Endothelial cell of umbilical vein (primary cell): Measurements from ENCODE around the gene CABCOCO1. TPM values are rescaled to one million over a fixed set of nuclear protein-coding genes. Genes with fewer than 3 reads are reported as not detected.

Experiments
- BruUV-seq: library from RNA; stranded (reverse); fragments of 400-500 nt; replicated peaks from 2 replicates; lab custom pipeline; 2021; lab: Mats Ljungman, UMichigan
- CTCF ChIA-PET: fragments of 300-600, 350-600 bp; sonication (Branson Sonifier 250); formaldehyde crosslinking; loops from one replicate; lab custom pipeline; 2021; ENCODE audit warnings: antibody characterized with exemption, inconsistent platforms; lab: Charles Lee
- POLR2A ChIA-PET: fragments of 300-600, 350-600 bp; sonication (Branson Sonifier 250); formaldehyde crosslinking; loops from one replicate; lab custom pipeline; 2021; ENCODE audit warnings: antibody characterized with exemption, inconsistent platforms; lab: Charles Lee
- DNase-seq: peaks from one replicate; pipeline ENCODE4 v3.0.0-alpha.2; 2011; ENCODE audit warnings: low read depth, low spot score
- FAIRE-seq: peaks from 2 replicates; lab custom pipeline; 2011; peaks lifted over from hg19 to GRCh38; lab: Jason Lieb, UNC
- H2AFZ ChIP-seq: 2 replicates; pipeline ENCODE4 v1.6.0; 2012; ENCODE audit warnings: low read depth, low read length, control low read depth, inconsistent platforms
- H3K27ac ChIP-seq: 2 replicates; pipeline ENCODE4 v1.5.1; 2011; ENCODE audit warnings: low read depth, mild to moderate bottlenecking, control low read depth, low read length, moderate library complexity; ENCODE audit not compliant: insufficient read depth
- H3K27me3 ChIP-seq, 2 experiments: 2 replicates each; pipeline versions ENCODE4 v1.6.0 to v1.6.1; 2011; ENCODE audit warnings: low read length in 2 of 2, mixed read lengths in 1 of 2; ENCODE audit not compliant: control insufficient read depth in 2 of 2, insufficient read depth in 2 of 2
- H3K36me3 ChIP-seq, 2 experiments: 2 replicates in 1 of 2; 3 replicates in 1 of 2; pipeline ENCODE4 v1.5.1; 2011; ENCODE audit warnings: low read length in 2 of 2, mild to moderate bottlenecking in 1 of 2, moderate library complexity in 1 of 2; ENCODE audit not compliant: control insufficient read depth in 2 of 2, insufficient read depth in 2 of 2; ENCODE audit errors: extremely low read depth in 1 of 2
- H3K4me1 ChIP-seq: 3 replicates; pipeline ENCODE4 v1.5.1; 2011; ENCODE audit warnings: mild to moderate bottlenecking, low read length; ENCODE audit not compliant: control insufficient read depth, insufficient read depth; ENCODE audit errors: extremely low read depth
- H3K4me2 ChIP-seq: 2 replicates; pipeline ENCODE4 v1.6.1; 2011; ENCODE audit warnings: low read length, control low read depth, mixed read lengths; ENCODE audit not compliant: insufficient read depth
- H3K4me3 ChIP-seq, 3 experiments: fragments of 200-600 bp in 1 of 3; sonication (generic), shearing (Covaris generic) in 1 of 3; replicated peaks in 1 of 3; 2 replicates each; pipeline ENCODE4 v1.5.1; 2011 to 2016; ENCODE audit warnings: control low read depth in 3 of 3, low read length in 3 of 3, mild to moderate bottlenecking in 2 of 3, inconsistent platforms in 1 of 3, low read depth in 1 of 3, moderate library complexity in 1 of 3; ENCODE audit not compliant: insufficient read depth in 1 of 3
- H3K79me2 ChIP-seq: 2 replicates; pipeline ENCODE4 v1.6.0; 2012; ENCODE audit warnings: low read length, inconsistent platforms; ENCODE audit not compliant: control insufficient read depth, insufficient read depth
- H3K9ac ChIP-seq: replicated peaks from 2 replicates; pipeline ENCODE3; 2011; ENCODE audit warnings: low read length, control low read depth; ENCODE audit not compliant: insufficient read depth; ENCODE audit errors: extremely low read depth
- H3K9me1 ChIP-seq: replicated peaks from 3 replicates; pipeline ENCODE4 v1.6.0; 2011; ENCODE audit warnings: mild to moderate bottlenecking, low read length; ENCODE audit not compliant: control insufficient read depth, insufficient read depth; ENCODE audit errors: extremely low read depth
- H3K9me3 ChIP-seq: replicated peaks from 2 replicates; pipeline ENCODE4 v1.5.1; 2012; ENCODE audit warnings: low read length, inconsistent platforms; ENCODE audit not compliant: control insufficient read depth, insufficient read depth
- H4K20me1 ChIP-seq: replicated peaks from 2 replicates; pipeline ENCODE3; 2011; ENCODE audit warnings: mild to moderate bottlenecking, low read length; ENCODE audit not compliant: control insufficient read depth, insufficient read depth; ENCODE audit errors: extremely low read depth
- EZH2 ChIP-seq: IDR thresholded peaks from 2 replicates; pipeline ENCODE4 v1.6.1; 2012; ENCODE audit warnings: borderline replicate concordance, low read depth, mild to moderate bottlenecking, moderate library complexity, low read length, inconsistent platforms; ENCODE audit not compliant: severe bottlenecking
- FOS ChIP-seq: IDR thresholded peaks from 2 replicates; pipeline ENCODE4 v1.6.1; 2011; ENCODE audit warnings: mild to moderate bottlenecking, low read length, moderate library complexity, borderline replicate concordance; ENCODE audit not compliant: insufficient read depth
- GATA2 ChIP-seq: IDR thresholded peaks from 2 replicates; pipeline ENCODE4 v1.7.0; 2011; ENCODE audit warnings: low read depth, mild to moderate bottlenecking, moderate library complexity, mixed read lengths, low read length; ENCODE audit not compliant: insufficient read length, insufficient read depth
- JUN ChIP-seq: IDR thresholded peaks from 2 replicates; pipeline ENCODE4 v1.6.1; 2011; ENCODE audit warnings: borderline replicate concordance, low read depth; ENCODE audit not compliant: insufficient read length, insufficient read depth
- MYC ChIP-seq: IDR thresholded peaks from one replicate; pipeline ENCODE4 v1.6.1; 2011; ENCODE audit warnings: mild to moderate bottlenecking, low read depth, low read length
- POLR2A ChIP-seq: IDR thresholded peaks from 2 replicates; pipeline ENCODE4 v1.6.1; 2012; ENCODE audit warnings: low read depth, mild to moderate bottlenecking, control low read depth, low read length
- POLR2AphosphoS5 ChIP-seq: IDR thresholded peaks from 2 replicates; pipeline ENCODE4 v1.6.1; 2012; ENCODE audit warnings: low read depth, mild to moderate bottlenecking, control low read depth, low read length, moderate library complexity; ENCODE audit not compliant: insufficient read depth
- dilution Hi-C: fragments of 300-500 bp; cut with MboI; formaldehyde crosslinking; loops from one replicate; pipeline ENCODE4 v1.15.0; 2019; ENCODE audit warnings: low sequenced_read_pairs; ENCODE audit not compliant: extremely low pct_ligation_motif_present
- intact Hi-C: fragments of 100-400 bp; cut with micrococcal nuclease; formaldehyde crosslinking; loops from one replicate; pipeline ENCODE4 v1.10.0; 2022
- polyA plus RNA-seq, 4 experiments: library from polyadenylated mRNA; depleted of rRNA in 3 of 4; stranded (reverse) in 3 of 4; unstranded in 1 of 4; fragments of >200 nt; gene quantifications; 2 replicates each; pipeline versions ENCODE4 v1.2.1 to v1.2.3, GENCODE V29; 2011 to 2012; ENCODE audit warnings: missing spikeins in 1 of 4
- total RNA-seq: library from RNA; stranded (reverse); gene quantifications from 2 replicates; pipeline ENCODE4 v1.2.3, GENCODE V29; 2021
- TF ChIP-seq, protein P1 (sequence below), 2 donors: IDR thresholded peaks; 1 replicate in 1 of 2; 2 replicates in 1 of 2; pipeline ENCODE4 v1.5.1; 2011; ENCODE audit warnings: low read length in 2 of 2, mild to moderate bottlenecking in 2 of 2, moderate library complexity in 2 of 2, control low read depth in 1 of 2, inconsistent platforms in 1 of 2, low read depth in 1 of 2; ENCODE audit not compliant: insufficient read depth in 1 of 2; ENCODE audit errors: extremely low read depth in 1 of 2
- TF ChIP-seq, protein P2 (sequence below): IDR thresholded peaks from 2 replicates; pipeline ENCODE4 v1.6.1; 2011; ENCODE audit not compliant: insufficient read depth, insufficient read length

Gene CABCOCO1
- total and polyA plus RNA-seq, 2 donors (not counting 3 experiments of a cell fraction or from before 2014, with no cell fraction given), result 0.06 to 1.3 TPM

DNA sequence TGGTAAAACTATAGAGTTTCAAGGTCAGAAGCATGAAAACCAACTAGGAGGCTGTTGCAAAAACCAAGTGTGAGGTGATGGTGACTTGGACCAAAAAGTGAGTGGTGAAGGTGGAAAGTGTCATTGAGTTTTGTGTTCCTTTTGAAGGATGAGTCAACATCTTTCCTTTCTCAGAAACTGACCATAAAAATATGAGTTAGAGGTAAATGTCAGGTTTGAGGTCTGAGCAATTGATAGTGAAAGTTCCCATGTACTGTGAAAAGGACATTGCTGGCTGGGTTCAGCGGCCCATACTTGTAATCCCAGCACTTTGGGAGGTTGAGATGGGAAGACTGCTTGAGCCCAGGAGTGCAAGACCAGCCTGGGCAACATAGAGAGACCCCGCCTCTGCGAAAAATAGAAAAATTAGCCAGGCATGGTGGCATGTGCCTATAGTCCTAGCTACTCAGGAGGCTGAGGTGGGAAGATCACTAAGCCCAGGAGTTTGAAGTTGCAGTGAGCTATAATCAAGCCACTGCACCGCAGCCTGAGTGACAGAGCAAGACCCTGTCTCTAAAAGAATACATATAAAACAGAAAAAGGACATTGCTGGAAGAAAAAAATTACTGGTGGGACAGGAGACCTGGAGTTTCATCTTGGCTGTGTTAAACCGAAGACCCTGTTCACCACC is 149.5 kb downstream of the CABCOCO1 start:
- intact Hi-C loops, result no loop called here
- dilution Hi-C loops, result no loop called here
- FAIRE-seq, result no peak

DNA sequence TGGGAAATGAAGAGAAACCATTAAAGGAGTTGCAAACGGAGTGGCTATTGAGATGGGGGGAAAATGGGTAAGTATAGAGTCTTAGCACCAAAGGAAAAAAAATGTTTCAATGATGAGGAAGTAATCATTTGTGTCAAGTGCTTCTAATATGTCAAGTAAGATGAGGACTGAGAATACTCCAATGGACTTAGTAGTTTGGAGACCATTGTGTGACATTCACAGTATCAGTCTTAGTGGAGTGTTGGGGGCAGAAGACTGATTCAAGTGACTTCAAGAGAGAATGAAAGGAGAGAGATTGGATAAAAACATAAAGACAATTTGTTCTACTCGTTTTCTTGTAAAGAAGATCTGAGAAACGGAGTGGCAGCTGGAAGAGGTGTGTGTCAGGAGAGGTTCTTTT is 150.2 kb downstream of the CABCOCO1 start:
- CTCF ChIA-PET, result no interaction called here
- Histone ChIP-seq H3K9ac (no peak overlapping the region), H3K4me3 (no peak overlapping the region), H3K27me3 (no peaks in the 10 kb centered on the region), H3K36me3 (no peaks in the 10 kb centered on the region), H3K9me1 (no peaks in the 10 kb centered on the region), H2AFZ (no peak overlapping the region), H4K20me1 (no peaks in the 10 kb centered on the region), H3K4me2 (no peak overlapping the region), H3K79me2 (no peaks in the 10 kb centered on the region), H3K4me1 (no peaks in the 10 kb centered on the region), H3K9me3 (no peaks in the 10 kb centered on the region), H3K27ac (no peak overlapping the region)
- no TSS peak for BruUV-seq
- TF ChIP-seq POLR2AphosphoS5 (no peak), GATA2 (no peak), JUN (no peak), MYC (no peak), POLR2A (no peak), EZH2 (no peak), FOS (no peak)
- TF ChIP-seq, protein P1, sequence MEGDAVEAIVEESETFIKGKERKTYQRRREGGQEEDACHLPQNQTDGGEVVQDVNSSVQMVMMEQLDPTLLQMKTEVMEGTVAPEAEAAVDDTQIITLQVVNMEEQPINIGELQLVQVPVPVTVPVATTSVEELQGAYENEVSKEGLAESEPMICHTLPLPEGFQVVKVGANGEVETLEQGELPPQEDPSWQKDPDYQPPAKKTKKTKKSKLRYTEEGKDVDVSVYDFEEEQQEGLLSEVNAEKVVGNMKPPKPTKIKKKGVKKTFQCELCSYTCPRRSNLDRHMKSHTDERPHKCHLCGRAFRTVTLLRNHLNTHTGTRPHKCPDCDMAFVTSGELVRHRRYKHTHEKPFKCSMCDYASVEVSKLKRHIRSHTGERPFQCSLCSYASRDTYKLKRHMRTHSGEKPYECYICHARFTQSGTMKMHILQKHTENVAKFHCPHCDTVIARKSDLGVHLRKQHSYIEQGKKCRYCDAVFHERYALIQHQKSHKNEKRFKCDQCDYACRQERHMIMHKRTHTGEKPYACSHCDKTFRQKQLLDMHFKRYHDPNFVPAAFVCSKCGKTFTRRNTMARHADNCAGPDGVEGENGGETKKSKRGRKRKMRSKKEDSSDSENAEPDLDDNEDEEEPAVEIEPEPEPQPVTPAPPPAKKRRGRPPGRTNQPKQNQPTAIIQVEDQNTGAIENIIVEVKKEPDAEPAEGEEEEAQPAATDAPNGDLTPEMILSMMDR (IDR thresholded peaks at IDR 0.05; ENCODE audit: extremely low read depth in 1 of 2, insufficient read depth in 1 of 2, low read depth in 1 of 2, low read length in 2 of 2), result no peak
- TF ChIP-seq, protein P2, sequence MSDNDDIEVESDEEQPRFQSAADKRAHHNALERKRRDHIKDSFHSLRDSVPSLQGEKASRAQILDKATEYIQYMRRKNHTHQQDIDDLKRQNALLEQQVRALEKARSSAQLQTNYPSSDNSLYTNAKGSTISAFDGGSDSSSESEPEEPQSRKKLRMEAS, result no peak
- FAIRE-seq (no peak), DNase-seq (no peak)
- intact Hi-C loops, result no loop called here
- dilution Hi-C loops, result no loop called here
- POLR2A ChIA-PET, result no interaction called here

More for the DNA sequence above, 149.5 kb downstream of the CABCOCO1 start:
- ChIA-PET CTCF (no interaction called here), POLR2A (no interaction called here)
- no peaks in the 10 kb centered on the region for H3K4me1 ChIP-seq
- DNase-seq, result no peak
- H3K36me3 ChIP-seq, result no peaks in the 10 kb centered on the region
- no peak overlapping the region for H3K4me2 ChIP-seq
- no peak overlapping the region for H3K4me3 ChIP-seq
- TF ChIP-seq GATA2, result no peak
- no peak for TF ChIP-seq FOS
- BruUV-seq, result no TSS peak
- no peak overlapping the region for H2AFZ ChIP-seq
- H4K20me1 ChIP-seq, result no peaks in the 10 kb centered on the region
- H3K27ac ChIP-seq, result no peak overlapping the region
- no peaks in the 10 kb centered on the region for H3K9me1 ChIP-seq
- no peaks in the 10 kb centered on the region for H3K79me2 ChIP-seq
- no peaks in the 10 kb centered on the region for H3K9me3 ChIP-seq
- no peak overlapping the region for H3K9ac ChIP-seq
- H3K27me3 ChIP-seq, result no peaks in the 10 kb centered on the region
